Measurements from ENCODE around the gene RSRC1. TPM values are rescaled to one million over a fixed set of nuclear protein-coding genes. Genes with fewer than 3 reads are reported as not detected.

Gene RSRC1
- total RNA-seq, 1 donor from 2014 or later, result 45.6 TPM

GRCh38 chr3:158381262-158381868 lies 271.5 kb downstream of the RSRC1 start:
- no peak for TF ChIP-seq CTCF (conservative IDR thresholded peaks at IDR 0.05; ENCODE audit: low read depth, low read length)
- no peak overlapping the region for H3K4me3 ChIP-seq (ENCODE audit: low read depth, low read length)
- no peak for DNase-seq (ENCODE audit: low read depth)

DNA sequence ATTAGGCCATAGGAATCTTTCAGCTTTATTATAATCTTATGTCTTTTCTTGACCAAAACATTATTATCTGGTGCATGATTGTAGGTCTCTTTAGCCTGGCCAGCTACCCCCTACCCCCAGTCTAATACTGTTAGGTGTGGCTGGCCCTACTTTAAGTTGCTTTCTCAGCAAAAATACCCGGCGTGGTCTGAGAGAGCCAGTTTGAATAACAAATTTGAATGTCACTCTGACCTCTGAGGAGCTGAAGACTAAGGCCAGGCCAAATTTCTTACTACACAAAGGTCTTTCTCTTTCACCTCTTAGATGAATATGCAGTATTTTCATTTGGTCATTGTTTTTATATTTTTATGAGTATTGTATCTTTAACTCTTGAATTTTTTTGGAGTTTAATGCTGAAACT lies 272.6 kb downstream of the RSRC1 start:
- no peak for DNase-seq (ENCODE audit: low read depth)
- no peak overlapping the region for H3K4me3 ChIP-seq (ENCODE audit: low read depth, low read length)
- TF ChIP-seq CTCF (conservative IDR thresholded peaks at IDR 0.05; ENCODE audit: low read depth, low read length), result no peak

GRCh38 chr3:158384019-158384418 lies 274.1 kb downstream of the RSRC1 start:
- no peak for TF ChIP-seq CTCF (conservative IDR thresholded peaks at IDR 0.05; ENCODE audit: low read depth, low read length)
- DNase-seq (ENCODE audit: low read depth), result no peak
- H3K4me3 ChIP-seq (ENCODE audit: low read depth, low read length), result no peak overlapping the region

DNA sequence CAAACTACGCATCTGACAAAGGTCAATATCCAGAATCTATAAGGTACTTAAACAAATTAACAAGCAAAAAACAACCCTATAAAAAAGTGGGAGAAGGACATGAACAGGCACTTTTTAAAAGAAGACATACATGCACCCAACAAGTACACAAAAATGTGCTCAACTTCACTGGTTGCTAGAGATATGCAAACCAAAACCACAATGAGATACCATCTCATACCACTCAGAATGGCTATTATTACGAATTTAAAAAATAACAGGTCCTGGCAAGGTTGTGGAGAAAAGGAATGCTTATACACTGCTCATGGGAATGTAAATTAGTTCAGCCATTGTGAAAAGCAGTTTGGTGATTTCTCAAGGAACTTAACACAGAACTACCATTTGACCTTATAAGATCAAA lies 285.5 kb downstream of the RSRC1 start:
- no peak overlapping the region for H3K4me3 ChIP-seq (ENCODE audit: low read depth, low read length)
- DNase-seq (ENCODE audit: low read depth), result no peak
- no peak for TF ChIP-seq CTCF (conservative IDR thresholded peaks at IDR 0.05; ENCODE audit: low read depth, low read length)

DNA sequence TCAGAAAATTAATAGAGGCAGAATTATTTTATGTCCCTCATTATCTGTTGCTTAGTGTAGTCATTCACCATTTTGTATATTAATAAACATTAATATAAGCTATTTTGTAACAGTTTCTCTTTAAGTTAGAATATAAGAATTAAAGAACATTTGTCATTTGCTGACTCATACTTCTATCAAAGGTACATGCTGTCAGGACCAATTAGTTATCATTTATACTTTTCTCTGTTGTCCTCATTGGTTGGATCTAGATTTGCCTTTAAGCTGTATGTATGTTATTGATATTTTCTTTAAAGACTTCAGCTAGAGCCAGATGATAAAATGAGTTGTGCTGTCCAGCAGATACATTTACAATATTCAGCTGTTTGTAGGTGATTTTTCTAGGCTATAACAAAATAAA lies 292.7 kb downstream of the RSRC1 start:
- no peak for TF ChIP-seq CTCF (conservative IDR thresholded peaks at IDR 0.05; ENCODE audit: low read depth, low read length)
- no peak overlapping the region for H3K4me3 ChIP-seq (ENCODE audit: low read depth, low read length)
- DNase-seq (ENCODE audit: low read depth), result no peak

GRCh38 chr3:158403013-158403412 lies 293.1 kb downstream of the RSRC1 start:
- H3K4me3 ChIP-seq (ENCODE audit: low read depth, low read length), result no peak overlapping the region
- TF ChIP-seq CTCF (conservative IDR thresholded peaks at IDR 0.05; ENCODE audit: low read depth, low read length), result no peak
- DNase-seq (ENCODE audit: low read depth), result no peak

GRCh38 chr3:158404131-158404718 lies 294.3 kb downstream of the RSRC1 start:
- DNase-seq (ENCODE audit: low read depth), result no peak
- no peak for TF ChIP-seq CTCF (conservative IDR thresholded peaks at IDR 0.05; ENCODE audit: low read depth, low read length)
- no peak overlapping the region for H3K4me3 ChIP-seq (ENCODE audit: low read depth, low read length)
